WTC11 (cell line): Measurements from ENCODE around the gene DPYSL3. TPM values are rescaled to one million over a fixed set of nuclear protein-coding genes. Genes with fewer than 3 reads are reported as not detected.

Experiments
- ATAC-seq: fragments of 200-7000 bp; cut with Tn5 transposase; 2 replicates; pipeline ENCODE4 v1.10.0; 2021; ENCODE audit warnings: mild to moderate bottlenecking, moderate library complexity
- CTCF ChIA-PET: fragments of 300-600 bp; sonication (Branson Sonifier 250); formaldehyde crosslinking; loops from one replicate; lab custom pipeline; 2021; ENCODE audit warnings: antibody characterized with exemption; lab: Charles Lee
- POLR2A ChIA-PET: fragments of 350-600 bp; sonication (Branson Sonifier 250); formaldehyde crosslinking; loops from one replicate; lab custom pipeline; 2021; ENCODE audit warnings: antibody characterized with exemption; lab: Charles Lee
- DNase-seq: peaks from one replicate; pipeline ENCODE4 v3.0.0; 2021; ENCODE audit warnings: low spot score
- H3K27ac Mint-ChIP-seq: 2 replicates; pipeline ENCODE4 v1.8.0; 2021; ENCODE audit warnings: mixed read lengths
- H3K27me3 Mint-ChIP-seq: 2 replicates; pipeline ENCODE4 v1.8.0; 2021; ENCODE audit warnings: low read depth, mild to moderate bottlenecking, moderate library complexity, mixed read lengths
- H3K36me3 Mint-ChIP-seq: 2 replicates; pipeline ENCODE4 v1.8.0; 2021; ENCODE audit warnings: mixed read lengths
- H3K4me1 Mint-ChIP-seq: 2 replicates; pipeline ENCODE4 v1.8.0; 2022; ENCODE audit warnings: mixed read lengths
- H3K4me3 Mint-ChIP-seq: 2 replicates; pipeline ENCODE4 v1.8.0; 2021; ENCODE audit warnings: mild to moderate bottlenecking, moderate library complexity, mixed read lengths
- H3K9me3 Mint-ChIP-seq: 2 replicates; pipeline ENCODE4 v1.8.0; 2021; ENCODE audit warnings: mixed read lengths
- AFF4 ChIP-seq: sonication (generic); formaldehyde crosslinking; IDR thresholded peaks from 2 replicates; pipeline ENCODE4 v1.8.1; 2023; ENCODE audit warnings: mild to moderate bottlenecking, missing genetic modification reagents, borderline replicate concordance
- ARID4B ChIP-seq: sonication (generic); formaldehyde crosslinking; IDR thresholded peaks from 2 replicates; pipeline ENCODE4 v1.8.0; 2023; ENCODE audit warnings: missing genetic modification reagents, mild to moderate bottlenecking, borderline replicate concordance
- CREB1 ChIP-seq: sonication (generic); formaldehyde crosslinking; IDR thresholded peaks from 2 replicates; pipeline ENCODE4 v1.8.0; 2023; ENCODE audit warnings: mild to moderate bottlenecking, missing genetic modification reagents
- CTCF ChIP-seq: fragments of 200-600 bp; IDR thresholded peaks from 2 replicates; pipeline ENCODE4 v1.8.0; 2022; ENCODE audit warnings: antibody characterized with exemption
- ERG ChIP-seq: fragments of 250-450 bp; sonication (Bioruptor Pico); IDR thresholded peaks from 2 replicates; pipeline ENCODE4 v1.8.0; 2021; ENCODE audit warnings: mild to moderate bottlenecking
- MLX ChIP-seq: sonication (generic); formaldehyde crosslinking; IDR thresholded peaks from 2 replicates; pipeline ENCODE4 v1.8.1; 2023; ENCODE audit warnings: mild to moderate bottlenecking, missing genetic modification reagents, moderate library complexity
- MXD4 ChIP-seq: fragments of 250-450 bp; sonication (Bioruptor Pico); IDR thresholded peaks from 2 replicates; pipeline ENCODE4 v1.8.0; 2021; ENCODE audit warnings: mild to moderate bottlenecking, moderate library complexity, borderline replicate concordance
- NR2C2 ChIP-seq: sonication (generic); formaldehyde crosslinking; IDR thresholded peaks from 2 replicates; pipeline ENCODE4 v1.8.0; 2022; ENCODE audit warnings: mild to moderate bottlenecking, missing genetic modification reagents
- OVOL2 ChIP-seq: fragments of 250-450 bp; sonication (Bioruptor Pico); IDR thresholded peaks from 2 replicates; pipeline ENCODE4 v1.9.0; 2021; ENCODE audit warnings: mild to moderate bottlenecking, borderline replicate concordance
- RELA ChIP-seq: sonication (generic); formaldehyde crosslinking; IDR thresholded peaks from 2 replicates; pipeline ENCODE4 v1.8.1; 2022; ENCODE audit warnings: missing genetic modification reagents, mild to moderate bottlenecking, borderline replicate concordance
- TEAD1 ChIP-seq: sonication (generic); formaldehyde crosslinking; IDR thresholded peaks from 2 replicates; pipeline ENCODE4 v1.8.0; 2022; ENCODE audit warnings: mild to moderate bottlenecking, missing genetic modification reagents
- ZNF121 ChIP-seq: sonication (generic); formaldehyde crosslinking; IDR thresholded peaks from 2 replicates; pipeline ENCODE4 v1.8.0; 2023; ENCODE audit warnings: missing genetic modification reagents
- ZNF219 ChIP-seq: sonication (generic); formaldehyde crosslinking; IDR thresholded peaks from 2 replicates; pipeline ENCODE4 v1.8.0; 2023; ENCODE audit warnings: missing genetic modification reagents, mild to moderate bottlenecking, borderline replicate concordance
- ZNF281 ChIP-seq: sonication (generic); formaldehyde crosslinking; IDR thresholded peaks from 2 replicates; pipeline ENCODE4 v1.8.0; 2023; ENCODE audit warnings: mild to moderate bottlenecking, missing genetic modification reagents
- ZNF425 ChIP-seq: fragments of 250-450 bp; sonication (Bioruptor Pico); conservative IDR thresholded peaks from 2 replicates; pipeline ENCODE4 v1.9.0; 2021; ENCODE audit warnings: mild to moderate bottlenecking
- ZSCAN18 ChIP-seq: fragments of 250-450 bp; sonication (Bioruptor Pico); IDR thresholded peaks from 2 replicates; pipeline ENCODE4 v2.1.2; 2022; ENCODE audit warnings: mild to moderate bottlenecking, moderate library complexity
- total RNA-seq: library from RNA; stranded (reverse); gene quantifications from 3 replicates; pipeline ENCODE4 v1.2.3, GENCODE V29; 2021

Gene DPYSL3
- total RNA-seq, 1 experiment from 2014 or later: 358 TPM

GRCh38 chr5:147466360-147466980 is 43.4 kb downstream of the DPYSL3 start (continued):
- TF ChIP-seq ZNF281: no peak

- POLR2A ChIA-PET: interaction anchor here (1.2 kb wide), 1 partner anchor 14 kb away, joined by 3 read pairs; no protein-coding TSS in a partner anchor
- Mint-ChIP-seq H3K4me3 (no peak overlapping the region), H3K27ac (peak overlapping the region; percentile 73), H3K27me3 (no peaks in the 10 kb centered on the region), H3K9me3 (peaks cover 21% of the 10 kb centered on the region), H3K36me3 (peaks cover 19% of the 10 kb centered on the region), H3K4me1 (peaks cover 56% of the 10 kb centered on the region)
- DNase-seq (no peak), ATAC-seq (no peak)
- CTCF ChIA-PET: interaction anchor here (0.6 to 4.2 kb wide), 11 partner anchors 14 to 251 kb away, joined by 3 to 47 read pairs (median 12); partner anchors contain the start of gene DPYSL3
- no peak for TF ChIP-seq MLX (CRISPR knock-in tag)
- no peak for TF ChIP-seq ERG (CRISPR knock-in tag)
- no peak for TF ChIP-seq CREB1 (CRISPR knock-in tag)
- TF ChIP-seq AFF4 (CRISPR knock-in tag): no peak
- TF ChIP-seq ZSCAN18 (CRISPR knock-in tag): no peak
- no peak for TF ChIP-seq ZNF121 (CRISPR knock-in tag)
- no peak for TF ChIP-seq MXD4
- TF ChIP-seq OVOL2: no peak
- TF ChIP-seq ZNF219 (CRISPR knock-in tag): no peak
- TF ChIP-seq RELA (CRISPR knock-in tag): no peak
- no peak for TF ChIP-seq NR2C2
- no peak for TF ChIP-seq CTCF
- TF ChIP-seq ARID4B: no peak
- TF ChIP-seq ZNF425 (CRISPR knock-in tag): no peak
- TF ChIP-seq TEAD1 (CRISPR knock-in tag): no peak
Observed at GRCh38 chr5:147465747-147466146, 44.1 kb downstream of the DPYSL3 start.
